HFF-Myc (cell line): ENCODE measurements around the gene BTBD7.

Experiments used
- DNase-seq: peaks from one replicate; pipeline ENCODE4 v3.0.0-alpha.2; 2011; ENCODE audit warnings: low read depth; ENCODE audit errors: extremely low read depth
- H3K4me3 ChIP-seq: replicated peaks from 2 replicates; pipeline ENCODE4 v1.5.1; 2011; ENCODE audit warnings: low read depth, mild to moderate bottlenecking, control low read depth, low read length
- CTCF ChIP-seq: IDR thresholded peaks from 2 replicates; pipeline ENCODE4 v1.5.1; 2012; ENCODE audit warnings: mild to moderate bottlenecking, low read depth, low read length, control low read depth; ENCODE audit errors: missing control alignments

BTBD7 gene

GRCh38 chr14:93337884-93338283, 5.0 kb upstream of the BTBD7 start:
- no peak overlapping the region for H3K4me3 ChIP-seq
- DNase-seq = no peak
- no peak for TF ChIP-seq CTCF

- no peak for DNase-seq
- TF ChIP-seq CTCF = no peak
- no peak overlapping the region for H3K4me3 ChIP-seq
Measured at GRCh38 chr14:93337143-93337753, 4.4 kb upstream of the BTBD7 start.

- no peak for DNase-seq
Measured at GRCh38 chr14:93333631-93334103, 831 bp upstream of the BTBD7 start.

GRCh38 chr14:93332397-93332852, 411 bp downstream of the BTBD7 start:
- DNase-seq = no peak
- TF ChIP-seq CTCF = no peak
- H3K4me3 ChIP-seq = peak overlapping the region; percentile 79

More at GRCh38 chr14:93333631-93334103, 831 bp upstream of the BTBD7 start:
- H3K4me3 ChIP-seq = peak overlapping the region; percentile 79
- no peak for TF ChIP-seq CTCF

- no peak for TF ChIP-seq CTCF
- DNase-seq = no peak
- H3K4me3 ChIP-seq = peak overlapping the region; percentile 79
Measured at GRCh38 chr14:93331728-93332396, 974 bp downstream of the BTBD7 start.

GRCh38 chr14:93331002-93331727, 1.7 kb downstream of the BTBD7 start:
- DNase-seq = no peak
- TF ChIP-seq CTCF = no peak
- peak overlapping the region; percentile 79 for H3K4me3 ChIP-seq
